GM18909 (cell line): ENCODE data around the gene WDR46.
A peak's percentile ranks its signal among the peaks of the same experiment; 100 is the strongest.

Experiments used
- ATAC-seq: cut with Tn5 transposase; IDR thresholded peaks from one replicate; pipeline ENCODE4 v1.9.1; 2021; ENCODE audit warnings: mild to moderate bottlenecking; ENCODE audit not compliant: unreplicated experiment, poor library complexity

Gene WDR46, protein sequence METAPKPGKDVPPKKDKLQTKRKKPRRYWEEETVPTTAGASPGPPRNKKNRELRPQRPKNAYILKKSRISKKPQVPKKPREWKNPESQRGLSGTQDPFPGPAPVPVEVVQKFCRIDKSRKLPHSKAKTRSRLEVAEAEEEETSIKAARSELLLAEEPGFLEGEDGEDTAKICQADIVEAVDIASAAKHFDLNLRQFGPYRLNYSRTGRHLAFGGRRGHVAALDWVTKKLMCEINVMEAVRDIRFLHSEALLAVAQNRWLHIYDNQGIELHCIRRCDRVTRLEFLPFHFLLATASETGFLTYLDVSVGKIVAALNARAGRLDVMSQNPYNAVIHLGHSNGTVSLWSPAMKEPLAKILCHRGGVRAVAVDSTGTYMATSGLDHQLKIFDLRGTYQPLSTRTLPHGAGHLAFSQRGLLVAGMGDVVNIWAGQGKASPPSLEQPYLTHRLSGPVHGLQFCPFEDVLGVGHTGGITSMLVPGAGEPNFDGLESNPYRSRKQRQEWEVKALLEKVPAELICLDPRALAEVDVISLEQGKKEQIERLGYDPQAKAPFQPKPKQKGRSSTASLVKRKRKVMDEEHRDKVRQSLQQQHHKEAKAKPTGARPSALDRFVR

DNA sequence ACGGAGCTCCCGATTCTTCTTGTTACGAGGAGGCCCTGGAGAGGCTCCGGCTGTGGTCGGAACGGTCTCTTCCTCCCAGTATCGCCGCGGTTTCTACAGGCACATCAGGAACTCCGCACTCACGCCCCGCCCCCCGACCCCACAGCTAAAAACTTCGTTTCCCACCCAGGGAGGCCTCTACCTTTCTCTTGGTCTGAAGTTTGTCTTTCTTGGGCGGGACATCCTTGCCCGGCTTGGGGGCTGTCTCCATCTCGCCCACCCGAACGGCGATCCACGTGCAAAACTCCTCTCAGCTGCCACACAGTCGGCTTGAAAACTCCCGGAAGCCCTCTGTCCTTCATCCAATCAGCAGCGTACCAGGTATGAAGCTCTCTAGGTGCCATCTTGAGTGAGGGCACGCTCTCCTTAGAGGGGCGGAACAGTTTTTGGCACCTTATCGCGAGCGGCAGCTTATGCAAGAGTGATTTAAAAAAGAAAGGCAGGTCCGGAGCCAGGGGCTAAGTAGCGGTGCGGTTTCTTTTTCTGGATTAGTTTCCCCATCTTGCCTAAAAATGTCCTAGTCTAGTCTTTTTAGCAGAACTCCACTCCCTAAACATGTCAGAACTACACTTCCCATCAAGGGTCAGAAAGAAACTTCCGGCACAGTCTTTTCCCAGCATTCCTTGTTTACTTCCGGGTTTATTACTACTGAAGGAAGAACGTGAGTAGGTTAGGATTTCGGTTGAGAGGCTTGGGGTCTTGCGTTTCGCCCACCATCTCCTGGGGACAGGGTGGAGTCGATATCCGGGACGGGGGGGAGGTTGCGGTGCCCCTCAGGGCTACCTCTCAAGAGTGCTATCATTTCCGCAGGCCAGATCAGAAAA, at the start of gene WDR46, which contains the start of gene PFDN6:
WDR46 (minus strand) TSS at position 319 of the 863 bp plus-strand sequence; CDS start at position 250, 69 bp downstream.
PFDN6 (plus strand) TSS at position 681 of the 863 bp plus-strand sequence. CDS start 256 bp downstream, outside the sequence.
- peak; percentile 85 for ATAC-seq

DNA sequence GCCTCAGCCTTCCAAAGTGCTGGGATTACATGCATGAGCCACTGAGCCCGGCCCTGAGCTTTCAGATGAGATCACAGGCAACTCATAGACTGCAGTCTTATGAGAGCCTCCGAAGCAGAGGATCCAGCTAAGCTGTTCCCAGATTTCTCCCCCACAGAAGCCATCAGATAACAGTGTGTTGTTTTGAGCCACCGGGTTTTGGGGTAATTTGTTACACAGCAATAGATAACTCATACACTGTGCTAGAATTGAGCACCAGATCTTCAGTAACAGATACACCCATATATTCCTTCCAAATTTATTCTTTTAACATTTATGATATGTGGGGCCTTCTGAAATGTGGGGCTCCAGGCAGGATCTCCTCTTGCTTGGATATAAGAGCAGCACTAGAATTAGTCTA, 47.5 kb upstream of the WDR46 start:
- no peak for ATAC-seq

DNA sequence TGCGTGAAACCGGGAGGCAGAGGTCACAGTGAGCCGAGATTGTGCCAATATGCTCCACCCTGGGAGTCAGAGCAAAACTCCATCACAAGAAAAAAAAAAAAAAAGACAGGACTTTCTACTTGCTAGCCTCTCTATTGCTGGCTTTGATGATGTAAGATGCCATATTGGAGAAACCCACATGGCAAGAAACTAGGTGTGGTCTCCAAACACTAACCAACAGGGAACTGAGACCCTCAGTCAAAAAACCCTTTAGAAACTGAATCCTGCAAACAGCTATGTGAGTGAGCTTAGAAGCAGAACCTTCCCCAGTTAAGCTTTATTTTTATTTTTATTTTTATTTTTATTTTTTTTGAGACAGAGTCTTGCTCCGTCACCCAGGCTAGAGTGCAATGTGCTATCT, 46.9 kb upstream of the WDR46 start:
- no peak for ATAC-seq

DNA sequence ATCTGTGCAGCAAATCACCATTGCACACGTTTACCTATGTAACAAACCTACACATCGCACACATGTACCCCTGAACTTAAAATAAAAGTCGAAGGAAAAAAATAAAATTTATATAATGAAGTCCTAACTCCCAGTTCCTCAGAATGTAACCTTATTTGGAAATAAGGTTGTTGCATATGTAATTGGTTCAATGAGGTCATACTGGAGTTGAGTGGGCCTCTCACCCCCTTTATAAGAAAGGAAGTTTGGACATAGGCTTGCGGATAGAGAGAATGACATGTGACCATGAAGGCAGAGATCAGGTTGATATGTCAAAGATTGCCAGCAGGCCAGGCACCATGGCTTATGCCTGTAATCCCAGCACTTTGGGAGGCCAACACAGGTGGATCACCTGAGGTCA, 44.6 kb upstream of the WDR46 start:
- ATAC-seq, result no peak

DNA sequence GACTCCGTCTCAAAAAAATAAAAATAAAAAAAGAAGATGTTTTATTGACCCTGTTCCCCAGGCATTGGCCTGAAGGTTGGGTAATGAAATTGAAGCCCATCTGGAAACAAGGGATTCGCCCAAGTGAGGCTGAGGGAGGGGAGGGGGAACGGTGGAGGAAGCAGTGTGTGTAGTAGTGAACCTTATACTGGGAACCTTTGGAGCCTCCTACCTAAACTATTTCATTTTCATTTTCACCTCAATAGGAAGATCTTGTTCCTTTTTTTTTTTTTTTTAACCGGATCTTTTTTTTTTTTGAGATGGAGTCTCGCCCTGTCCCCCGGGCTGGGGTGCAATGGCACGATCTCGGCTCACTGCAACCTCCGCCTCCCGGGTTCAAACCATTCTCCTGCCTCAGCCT, 41.7 kb upstream of the WDR46 start:
- no peak for ATAC-seq

DNA sequence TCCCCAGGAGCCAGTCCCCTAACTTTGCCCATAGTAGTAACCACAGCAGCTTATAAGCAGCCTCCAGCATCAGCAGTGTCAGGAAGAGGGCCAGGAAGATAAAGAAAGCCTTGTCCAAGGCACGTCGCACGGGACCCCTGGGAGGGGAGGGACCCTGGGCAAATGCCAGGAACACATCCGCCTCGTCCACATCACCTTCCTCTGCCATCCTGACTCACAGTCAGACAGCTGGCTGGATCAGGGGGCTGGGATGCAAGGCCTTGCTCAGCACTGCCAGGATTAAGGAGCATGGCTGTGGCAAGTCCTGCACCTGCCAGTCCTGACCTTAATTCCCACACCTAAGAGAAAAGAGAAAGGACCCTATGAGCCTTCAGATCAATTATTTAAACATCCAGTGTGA, 40.0 kb upstream of the WDR46 start:
- no peak for ATAC-seq

DNA sequence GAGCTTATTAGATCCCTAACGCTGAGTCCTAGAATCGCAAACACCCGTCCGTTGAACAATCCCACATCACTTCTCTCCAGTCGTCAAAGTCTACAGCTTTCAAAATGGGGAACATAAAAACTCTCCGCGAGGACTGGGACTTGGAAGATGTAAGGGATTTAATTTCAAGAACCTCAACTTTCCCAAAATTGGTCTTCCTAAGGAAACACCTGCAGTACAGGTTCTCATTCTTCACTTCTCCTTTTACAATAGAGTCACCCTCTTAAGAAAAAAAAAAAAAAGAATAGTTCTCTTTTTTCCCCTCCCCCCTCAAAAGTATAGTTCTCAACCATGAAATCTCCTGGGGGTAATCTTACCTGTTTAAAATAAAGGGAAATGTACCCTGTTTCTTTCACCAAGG, 35.1 kb upstream of the WDR46 start:
- no peak for ATAC-seq

DNA sequence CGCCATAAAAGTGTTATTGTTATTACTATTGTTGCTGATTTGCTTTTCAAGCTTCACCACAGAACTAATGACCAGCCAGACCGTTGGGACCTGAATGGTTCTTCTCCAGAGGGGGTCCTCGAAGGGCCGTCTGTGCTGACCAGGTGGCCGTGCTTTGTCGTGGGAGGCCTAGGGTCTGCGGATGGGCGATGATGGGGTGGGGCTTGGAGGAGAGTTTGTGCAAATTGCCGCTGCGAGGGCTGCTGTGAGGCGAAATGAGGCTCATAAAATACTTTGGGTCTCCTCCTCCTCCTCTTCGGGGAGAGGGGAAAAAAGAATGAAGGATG, 34.5 kb upstream of the WDR46 start:
- peak; percentile 6 for ATAC-seq

DNA sequence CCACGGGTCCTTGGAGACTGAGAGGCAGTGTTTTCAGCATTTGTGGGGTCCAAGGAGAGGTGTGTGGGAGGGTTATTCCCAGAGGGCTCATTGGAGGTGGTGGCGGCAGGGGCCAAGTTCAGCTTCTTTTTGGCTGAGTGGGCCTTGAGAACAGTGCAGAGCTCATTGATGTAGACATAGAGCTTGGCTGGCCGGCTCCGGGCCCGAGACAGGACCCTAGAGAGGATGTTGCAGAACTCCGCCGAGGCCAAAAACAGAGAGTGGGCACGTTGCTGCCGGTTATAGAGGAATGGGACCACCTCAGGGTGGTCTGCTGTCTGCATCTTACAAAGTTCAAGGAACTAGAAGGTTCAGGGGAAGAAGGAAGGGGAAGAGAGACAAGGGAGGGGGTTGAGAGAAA, 32.2 kb upstream of the WDR46 start:
- ATAC-seq, result no peak

DNA sequence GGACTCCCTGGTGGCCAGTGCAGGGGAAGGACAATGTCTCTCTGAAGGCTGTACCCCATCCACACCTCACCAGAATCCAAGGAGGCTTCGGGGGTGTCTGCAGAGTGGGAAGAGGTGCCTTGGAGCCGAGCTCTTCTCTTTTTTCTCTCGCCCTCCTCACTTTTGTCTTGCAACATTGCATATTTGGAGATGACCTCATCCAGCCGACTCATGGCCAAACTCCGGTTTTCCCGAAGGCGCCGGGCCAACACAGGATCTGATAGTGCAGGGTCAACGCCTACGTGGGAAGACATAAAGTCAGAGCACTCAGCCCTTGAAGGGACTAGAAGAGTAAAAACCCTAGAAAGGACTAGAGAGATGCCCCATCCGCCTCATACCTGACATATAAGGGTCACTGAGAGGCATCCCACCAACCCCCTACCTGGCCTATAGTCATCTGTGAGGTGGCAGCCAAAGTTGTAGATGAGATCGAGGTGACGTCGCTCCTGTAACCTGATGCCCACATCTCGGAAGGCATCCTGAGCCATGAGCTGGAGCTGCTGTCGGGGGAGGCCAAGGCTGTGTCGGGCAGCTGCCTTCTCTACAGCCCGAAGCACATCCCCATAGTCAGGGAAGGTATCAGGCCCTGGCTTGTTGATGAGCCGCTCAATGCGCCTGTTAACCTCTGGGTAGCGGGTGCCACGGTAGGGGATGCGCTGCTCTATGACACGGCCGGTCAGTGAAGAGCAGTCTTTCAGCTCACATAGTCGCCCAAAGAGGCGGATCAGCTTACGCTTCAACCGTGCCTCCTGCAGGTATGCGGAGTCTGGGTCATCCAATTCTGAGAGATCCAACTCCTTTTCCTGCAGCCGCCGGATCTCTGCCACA, 31.5 kb upstream of the WDR46 start:
- ATAC-seq, result no peak

DNA sequence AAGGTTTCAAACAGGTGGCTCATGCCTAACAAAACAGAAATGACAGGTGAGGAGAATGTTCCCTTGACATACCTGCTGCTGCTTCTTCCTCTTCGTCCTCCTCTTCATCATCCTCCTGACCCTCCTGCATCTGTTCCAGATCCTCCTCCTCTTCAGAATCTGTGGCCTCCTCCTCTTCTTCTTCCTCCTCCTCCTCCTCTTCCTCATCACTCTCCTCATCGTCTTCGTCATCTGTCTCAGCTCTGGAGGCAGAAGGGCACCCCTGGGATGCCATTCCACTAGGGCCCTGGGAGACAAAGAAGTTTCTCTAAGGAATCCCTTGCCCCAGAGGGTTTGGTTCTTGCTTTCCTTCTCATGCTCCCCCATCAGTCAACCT, 30.9 kb upstream of the WDR46 start:
- no peak for ATAC-seq

DNA sequence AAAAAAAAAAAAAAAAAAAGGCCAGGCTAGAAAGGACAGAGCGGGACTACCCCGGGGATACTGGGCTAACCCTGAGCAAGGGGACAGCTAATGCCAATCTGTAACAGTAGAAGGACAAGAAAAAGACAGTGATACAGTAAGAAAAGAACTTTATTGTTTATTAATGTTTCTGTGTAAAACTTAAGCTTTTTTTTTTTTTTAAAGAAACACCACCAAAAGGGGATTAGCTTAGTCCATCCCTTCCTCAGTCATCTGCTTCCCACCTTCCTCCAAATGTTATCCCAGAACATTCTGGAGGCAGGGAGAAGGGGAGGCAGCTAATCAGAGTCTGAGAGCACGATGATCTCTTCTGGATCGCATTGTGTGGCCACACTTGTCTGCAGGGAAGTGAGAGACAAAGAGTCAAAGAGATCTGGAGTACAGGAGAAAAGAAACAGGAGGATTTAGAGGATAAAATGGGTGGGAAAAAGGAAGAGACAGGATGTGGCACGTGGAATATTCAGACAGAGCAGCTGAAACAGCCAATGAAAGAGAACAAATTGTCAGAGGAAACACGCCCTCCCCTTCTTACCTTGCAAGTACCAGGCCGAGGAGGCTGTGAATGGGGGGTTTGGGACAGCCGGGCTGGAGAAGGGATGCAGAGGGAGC, 29.5 kb upstream of the WDR46 start:
- ATAC-seq, result no peak

DNA sequence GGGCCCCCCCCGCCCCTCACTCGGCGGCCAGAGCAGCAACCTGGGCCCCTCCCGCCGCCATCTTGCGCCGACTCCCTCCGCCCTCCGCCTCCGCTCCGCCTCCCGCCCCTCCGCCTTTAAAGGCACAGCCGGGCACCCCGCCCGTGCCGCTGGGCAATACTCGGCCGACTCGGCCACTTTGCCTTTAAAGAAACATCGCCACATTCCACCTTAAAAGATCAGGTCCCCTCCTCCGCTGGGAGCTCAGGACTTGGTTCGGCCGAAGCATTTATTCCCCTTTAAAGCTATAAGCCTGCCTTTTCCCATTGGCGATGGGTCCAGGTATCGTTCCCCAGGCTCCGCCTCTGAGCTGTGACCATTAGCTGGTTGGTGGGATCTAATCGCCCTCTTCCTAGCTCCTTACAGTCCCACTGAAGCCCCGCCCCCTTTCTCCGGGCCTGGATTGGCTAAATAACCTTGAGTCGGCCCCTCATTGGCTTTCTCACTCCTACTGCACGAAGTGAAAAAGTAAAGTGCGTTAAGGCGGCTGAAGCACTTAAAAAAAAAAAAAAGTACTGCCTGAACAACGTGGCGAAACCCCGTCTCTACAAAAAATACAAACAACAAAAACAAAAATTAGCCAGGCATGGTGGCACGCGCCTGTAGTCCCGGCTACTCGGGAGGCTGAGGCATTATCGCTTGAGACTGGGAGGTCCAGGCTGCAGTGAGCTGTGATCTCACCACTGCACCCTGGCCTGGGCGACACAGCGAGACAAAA, 28.8 kb upstream of the WDR46 start, which contains the start of gene ZBTB22:
ZBTB22 (minus strand) TSS at position 76 of the 757 bp plus-strand sequence. CDS start 828 bp downstream, outside the sequence.
- peak; percentile 55 for ATAC-seq

DNA sequence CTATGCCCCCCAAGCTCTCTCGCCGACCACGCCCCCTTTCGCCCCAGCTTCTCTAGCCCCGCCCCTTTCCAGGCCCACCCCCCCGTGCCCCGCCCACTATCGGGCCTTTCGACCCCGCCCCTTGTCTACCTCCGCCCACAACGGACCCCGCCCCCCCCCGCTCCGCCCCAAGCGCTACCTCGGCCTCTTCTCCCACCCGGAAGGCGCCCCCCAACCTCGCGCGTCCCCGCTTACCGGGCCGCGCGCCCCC, 28.3 kb upstream of the WDR46 start:
- no peak for ATAC-seq

DNA sequence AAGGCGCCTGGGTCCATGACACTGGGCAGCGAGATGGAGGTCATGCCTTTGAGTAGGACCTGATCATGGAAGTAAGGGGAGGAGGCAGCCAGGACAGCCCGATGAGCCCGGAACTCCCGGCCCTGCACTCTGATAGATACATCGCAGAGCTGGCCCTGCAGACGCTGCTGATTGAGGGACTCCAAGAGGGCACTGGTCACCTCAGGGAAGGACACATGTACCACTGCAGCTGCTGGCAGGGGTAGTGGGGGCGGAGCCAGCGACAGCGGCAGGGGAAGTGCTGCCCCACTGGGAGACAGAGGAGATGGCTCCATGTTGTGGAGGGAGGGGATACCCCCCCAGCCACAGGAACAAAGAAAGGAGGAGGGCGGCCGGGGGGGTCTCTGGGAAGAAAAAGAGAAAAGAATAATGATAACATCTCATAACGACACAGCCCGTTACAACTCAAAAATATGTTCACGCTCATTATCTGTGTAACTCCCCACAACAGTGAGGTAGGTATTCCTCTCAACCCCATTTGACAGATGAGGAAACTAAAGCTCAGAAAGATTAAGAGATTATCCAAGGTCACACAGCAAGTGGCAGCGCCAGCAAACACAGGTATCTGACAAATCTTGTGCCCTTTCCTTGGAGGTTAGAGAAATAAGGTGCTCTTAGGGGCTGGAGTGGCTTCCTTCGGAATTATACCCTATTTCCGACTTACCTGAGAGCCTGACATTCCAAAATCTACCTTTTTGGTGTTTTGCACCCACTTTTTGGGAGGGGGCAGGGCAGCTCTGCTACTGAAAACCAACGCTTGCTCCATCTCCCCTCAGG, 27.8 kb upstream of the WDR46 start:
- ATAC-seq, result no peak

DNA sequence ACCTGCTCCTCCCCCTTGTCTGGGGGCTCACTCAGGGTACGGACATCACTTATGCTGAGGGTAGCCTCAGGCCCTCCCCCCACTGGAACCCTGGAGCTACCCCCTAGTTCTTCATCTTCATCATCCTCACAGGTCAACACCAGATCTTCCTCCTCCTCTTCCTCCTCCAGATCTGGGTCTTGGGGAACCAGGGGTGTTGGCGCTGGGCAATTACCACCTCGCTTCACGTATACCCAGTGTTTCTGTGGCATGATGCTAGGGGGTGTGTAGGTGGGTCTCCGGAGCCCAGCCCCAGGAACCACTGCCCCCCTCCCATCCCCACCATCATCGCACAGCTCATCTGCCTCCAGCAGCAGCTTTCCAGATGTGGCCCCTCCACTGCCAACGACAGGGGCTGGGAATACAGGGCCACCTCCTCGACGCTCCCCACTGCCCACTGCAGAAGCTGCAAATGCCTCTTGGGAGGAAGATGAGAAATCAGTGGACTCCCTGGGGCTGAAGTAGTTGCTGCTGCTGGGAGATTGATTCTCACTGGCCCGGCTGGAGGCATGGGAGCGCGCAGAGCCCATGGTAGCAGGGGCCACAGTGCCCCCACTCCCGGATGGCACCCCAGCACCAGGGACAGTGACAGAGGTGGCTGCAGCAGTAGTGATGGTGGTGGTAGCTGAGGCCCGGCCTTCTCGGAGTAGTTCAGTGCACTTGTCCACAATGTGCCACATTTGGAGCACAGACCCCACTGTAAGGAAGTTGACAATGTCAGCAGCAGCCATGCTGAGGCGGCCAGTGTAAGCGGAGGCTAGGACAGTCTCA, 27.0 kb upstream of the WDR46 start:
- no peak for ATAC-seq

DNA sequence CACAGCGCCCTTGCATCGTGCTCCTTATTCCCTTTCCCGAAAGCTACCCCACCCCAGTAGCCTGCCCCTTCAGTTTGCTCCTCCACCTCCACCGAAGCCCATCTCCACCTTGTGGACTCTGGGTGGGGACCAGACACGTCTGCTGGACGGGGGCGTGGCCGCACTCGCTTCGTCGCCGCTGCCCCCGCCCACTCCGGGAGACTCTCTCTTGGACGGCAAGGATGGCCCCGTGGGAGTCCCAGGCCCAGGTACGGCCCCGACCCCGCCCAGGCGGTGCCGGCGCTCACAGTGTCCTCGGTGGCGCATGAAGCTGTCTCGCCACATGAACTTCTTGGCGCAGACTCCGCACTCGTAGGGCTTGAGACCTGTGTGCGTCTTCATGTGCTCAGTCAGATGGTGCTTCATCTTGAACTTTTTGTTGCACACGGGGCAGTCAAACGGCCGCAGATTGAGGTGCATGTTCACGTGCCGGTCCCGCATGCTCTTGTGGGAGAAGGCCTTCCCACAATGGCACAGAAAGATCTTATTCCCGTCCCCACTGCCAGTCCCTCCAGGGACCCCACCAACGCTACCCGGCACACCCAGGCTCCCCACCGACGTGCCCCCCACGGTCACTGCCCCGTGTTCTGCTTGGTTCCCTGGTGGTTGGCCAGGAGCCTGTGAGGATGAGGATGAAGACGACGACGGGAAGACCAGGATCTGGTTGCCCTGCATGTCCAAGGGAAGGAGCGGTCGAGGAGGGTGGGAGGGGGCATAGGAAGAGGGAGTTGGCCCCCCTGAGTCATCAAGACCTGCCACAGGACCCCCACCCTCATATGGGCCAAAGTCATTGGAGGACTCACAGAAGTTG, 26.1 kb upstream of the WDR46 start:
- no peak for ATAC-seq
